Kidney epithelial cell (primary cell): ENCODE results near the gene CLECL1. TPM values are rescaled to one million over a fixed set of nuclear protein-coding genes. Genes with fewer than 3 reads are reported as not detected.
"Not testable (repeated sequence)": the region's sequence is repeated elsewhere in the genome, so short reads cannot be mapped to it uniquely, and the experiment has no call there.

Experiments used
- DNase-seq: peaks from one replicate; pipeline ENCODE4 v3.0.0-alpha.2; 2010; ENCODE audit warnings: low read depth
- H3K27me3 ChIP-seq: 2 replicates; pipeline ENCODE4 v1.6.0; 2011; ENCODE audit warnings: low read length; ENCODE audit not compliant: control insufficient read depth, insufficient read depth
- H3K36me3 ChIP-seq: 2 replicates; pipeline ENCODE4 v1.5.1; 2011; ENCODE audit warnings: low read length; ENCODE audit not compliant: control insufficient read depth, insufficient read depth
- H3K4me3 ChIP-seq: 2 replicates; pipeline ENCODE4 v1.5.1; 2011; ENCODE audit warnings: low read depth, mild to moderate bottlenecking, control low read depth, low read length
- total RNA-seq: library from RNA; depleted of rRNA; stranded (reverse); fragments of >200 nt; gene quantifications from 2 replicates; pipeline ENCODE4 v1.2.3, GENCODE V29; 2015
- TF ChIP-seq, protein P1 (sequence below): IDR thresholded peaks from 2 replicates; pipeline ENCODE4 v1.5.1; 2011; ENCODE audit warnings: mild to moderate bottlenecking, moderate library complexity, low read length, control low read depth, inconsistent platforms; ENCODE audit not compliant: insufficient read depth, poor library complexity, severe bottlenecking

The CLECL1 gene
- total RNA-seq, 1 donor from 2014 or later: not detected

DNA sequence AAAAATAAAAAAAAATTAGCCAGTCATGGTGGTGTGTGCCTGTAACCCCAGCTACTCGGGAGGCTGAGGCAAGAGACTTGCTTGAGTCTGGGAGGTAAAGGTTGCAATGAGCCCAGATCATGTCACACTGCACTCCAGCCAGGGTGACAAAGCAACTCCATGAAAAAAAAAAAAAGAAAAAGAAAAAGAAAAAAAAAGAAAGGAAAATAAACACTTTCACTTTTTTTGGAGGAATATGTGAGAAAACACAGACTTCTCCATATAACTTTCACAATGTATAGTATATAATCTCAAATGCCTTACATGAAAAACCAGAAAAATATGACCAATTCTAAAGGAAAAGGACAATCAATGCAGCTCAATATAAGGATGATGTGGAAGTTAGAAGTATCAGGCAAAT lies 8.9 kb downstream of the CLECL1 start:
- H3K27me3 ChIP-seq: no peaks in the 10 kb centered on the region
- TF ChIP-seq, protein P1, sequence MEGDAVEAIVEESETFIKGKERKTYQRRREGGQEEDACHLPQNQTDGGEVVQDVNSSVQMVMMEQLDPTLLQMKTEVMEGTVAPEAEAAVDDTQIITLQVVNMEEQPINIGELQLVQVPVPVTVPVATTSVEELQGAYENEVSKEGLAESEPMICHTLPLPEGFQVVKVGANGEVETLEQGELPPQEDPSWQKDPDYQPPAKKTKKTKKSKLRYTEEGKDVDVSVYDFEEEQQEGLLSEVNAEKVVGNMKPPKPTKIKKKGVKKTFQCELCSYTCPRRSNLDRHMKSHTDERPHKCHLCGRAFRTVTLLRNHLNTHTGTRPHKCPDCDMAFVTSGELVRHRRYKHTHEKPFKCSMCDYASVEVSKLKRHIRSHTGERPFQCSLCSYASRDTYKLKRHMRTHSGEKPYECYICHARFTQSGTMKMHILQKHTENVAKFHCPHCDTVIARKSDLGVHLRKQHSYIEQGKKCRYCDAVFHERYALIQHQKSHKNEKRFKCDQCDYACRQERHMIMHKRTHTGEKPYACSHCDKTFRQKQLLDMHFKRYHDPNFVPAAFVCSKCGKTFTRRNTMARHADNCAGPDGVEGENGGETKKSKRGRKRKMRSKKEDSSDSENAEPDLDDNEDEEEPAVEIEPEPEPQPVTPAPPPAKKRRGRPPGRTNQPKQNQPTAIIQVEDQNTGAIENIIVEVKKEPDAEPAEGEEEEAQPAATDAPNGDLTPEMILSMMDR: no peak
- DNase-seq: no peak
- H3K36me3 ChIP-seq: no peaks in the 10 kb centered on the region
- no peak overlapping the region for H3K4me3 ChIP-seq

DNA sequence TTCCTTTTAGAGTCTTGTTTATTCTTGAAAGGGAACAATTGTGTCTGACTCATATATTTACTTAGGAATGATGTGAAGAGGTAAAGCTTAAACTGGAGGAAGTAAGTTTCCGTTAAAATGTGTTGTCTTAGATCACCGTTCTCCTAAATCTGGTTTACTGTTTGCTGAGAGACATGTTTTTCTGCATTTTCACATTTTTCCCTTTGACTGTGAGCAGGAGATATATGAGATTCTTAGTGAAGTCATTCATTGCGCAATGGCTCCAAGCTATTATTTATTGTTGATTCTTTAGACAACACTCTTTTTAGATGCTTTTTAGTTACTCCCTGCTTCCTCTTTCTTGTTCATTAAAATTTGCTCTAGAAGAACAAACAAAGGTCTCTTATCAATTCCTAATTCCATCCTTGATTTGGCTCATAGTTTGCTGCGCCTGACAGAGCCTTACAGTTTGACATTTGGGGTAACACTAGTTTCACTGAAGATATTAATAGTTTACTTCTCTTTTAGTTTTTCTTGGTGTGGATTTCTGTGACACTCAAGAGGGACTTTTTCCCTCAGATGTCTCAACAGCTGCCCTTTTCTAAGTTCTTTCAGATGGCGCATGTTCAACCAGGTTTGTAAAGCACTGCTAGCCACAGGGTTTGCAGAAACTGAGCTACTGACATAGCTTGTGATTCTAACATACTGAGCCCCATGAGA lies 11.4 kb downstream of the CLECL1 start:
- TF ChIP-seq, protein P1: no peak
- no peak for DNase-seq
- no peak overlapping the region for H3K4me3 ChIP-seq

DNA sequence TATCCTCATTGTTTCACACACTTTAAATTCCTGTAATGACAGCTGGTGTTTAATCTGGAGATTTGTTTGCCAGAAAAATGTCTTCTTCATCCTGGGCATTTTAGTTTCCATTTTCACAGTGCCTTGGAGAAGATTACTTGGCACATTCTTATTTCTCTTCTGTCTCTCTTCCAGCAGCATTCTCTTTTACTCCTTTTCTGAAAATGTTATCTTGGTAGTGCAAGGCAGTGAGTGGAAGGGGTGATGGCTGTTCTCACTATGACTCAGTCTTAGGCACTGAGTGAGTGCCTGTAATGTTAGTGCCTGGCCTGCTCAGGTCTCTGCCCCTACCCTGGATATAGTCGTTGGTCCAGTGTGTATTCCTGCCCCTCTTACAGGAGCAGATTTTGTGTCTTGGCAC lies 13.1 kb downstream of the CLECL1 start:
- Histone ChIP-seq H3K27me3 (no peaks in the 10 kb centered on the region), H3K4me3 (no peak overlapping the region), H3K36me3 (no peaks in the 10 kb centered on the region)
- no peak for DNase-seq
- TF ChIP-seq, protein P1: no peak

More for the DNA sequence above, 11.4 kb downstream of the CLECL1 start:
- H3K27me3 ChIP-seq: no peaks in the 10 kb centered on the region
- H3K36me3 ChIP-seq: no peaks in the 10 kb centered on the region

DNA sequence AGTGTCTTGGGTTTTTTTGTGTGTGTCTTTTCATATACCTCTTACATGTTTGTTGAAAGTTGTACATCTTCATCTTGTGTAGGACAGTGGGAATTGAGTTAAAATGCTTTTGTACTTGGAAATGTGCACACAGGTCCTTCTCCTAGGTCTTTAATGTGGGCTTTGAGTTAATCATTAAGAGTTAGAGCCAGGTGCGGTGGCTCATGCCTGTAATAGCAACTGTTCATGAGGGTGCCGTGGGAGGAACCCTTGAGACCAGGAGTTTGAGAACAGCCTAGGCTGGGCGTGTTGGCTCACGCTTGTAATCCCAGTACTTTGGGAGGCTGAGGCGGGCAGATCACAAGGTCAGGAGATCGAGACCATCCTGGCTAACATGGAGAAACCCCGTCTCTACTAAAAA lies 13.9 kb downstream of the CLECL1 start:
- no peak for DNase-seq
- Histone ChIP-seq H3K27me3 (no peaks in the 10 kb centered on the region), H3K36me3 (no peaks in the 10 kb centered on the region), H3K4me3 (no peak overlapping the region)
- TF ChIP-seq, protein P1: no peak

DNA sequence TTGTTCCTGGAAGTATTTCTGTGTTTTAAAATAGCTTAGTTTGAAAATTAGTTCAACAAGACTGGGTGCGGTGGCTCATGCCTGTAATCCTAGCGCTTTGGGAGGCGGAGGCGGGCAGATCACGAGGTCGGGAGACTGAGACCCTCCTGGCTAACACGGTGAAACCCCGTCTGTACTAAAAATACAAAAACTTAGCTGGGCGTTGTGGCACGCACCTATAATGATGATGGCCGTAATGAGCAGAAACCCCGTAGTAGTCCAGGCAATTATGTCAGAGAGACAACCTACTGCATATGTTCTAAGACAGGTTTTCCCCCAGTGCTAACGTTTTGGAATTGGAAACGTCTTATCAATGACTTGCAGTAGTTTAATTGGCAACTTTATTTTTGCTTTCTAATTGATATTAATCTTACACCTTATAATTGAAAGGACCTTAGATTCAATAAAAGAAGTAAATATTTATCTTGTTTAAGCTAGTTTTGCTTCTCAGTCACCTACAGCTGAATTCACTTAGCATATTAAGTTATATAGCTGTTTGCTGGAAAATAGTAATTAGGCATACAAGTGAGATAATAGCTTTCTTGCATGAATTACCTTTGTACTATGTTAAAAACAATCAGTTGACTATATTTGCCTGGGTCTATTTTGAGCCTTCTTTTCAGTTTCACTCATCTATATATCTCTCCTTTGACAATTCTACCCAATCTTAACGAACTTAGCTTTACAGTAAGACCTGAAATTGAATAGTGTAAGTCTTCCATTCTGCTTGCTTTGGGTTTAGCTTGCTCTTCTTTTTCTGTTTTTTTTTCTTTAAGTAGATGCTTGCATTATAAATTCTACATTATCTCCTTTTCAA lies 15.6 kb downstream of the CLECL1 start:
- TF ChIP-seq, protein P1: no peak
- H3K4me3 ChIP-seq: no peak overlapping the region
- H3K27me3 ChIP-seq: no peaks in the 10 kb centered on the region
- no peaks in the 10 kb centered on the region for H3K36me3 ChIP-seq
- no peak for DNase-seq

DNA sequence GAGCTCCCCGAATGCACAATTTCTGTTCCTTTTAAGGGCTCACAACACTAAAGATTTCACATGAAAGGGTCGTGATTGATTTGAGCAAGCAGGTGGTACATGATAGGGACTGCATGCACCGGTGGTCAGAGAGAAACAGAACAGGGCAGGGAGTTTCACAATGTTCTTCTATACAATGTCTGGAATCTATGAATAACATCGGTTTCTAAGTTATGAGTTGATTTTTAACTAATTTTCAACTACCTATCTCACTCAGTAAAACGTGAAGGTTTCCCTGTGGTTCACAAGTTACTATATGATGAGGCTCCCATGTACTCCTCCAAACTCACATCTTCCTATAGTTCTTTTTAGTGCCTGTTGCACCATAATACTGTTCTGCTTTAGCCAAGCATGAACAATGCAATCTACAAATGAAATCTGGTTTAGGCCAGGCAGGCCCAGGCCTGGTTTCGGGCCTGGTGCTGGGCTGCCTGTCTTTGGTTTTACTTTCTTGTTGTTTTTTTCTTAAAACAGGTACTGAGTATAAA lies 19.8 kb downstream of the CLECL1 start:
- H3K27me3 ChIP-seq, H3K36me3 ChIP-seq, H3K4me3 ChIP-seq, DNase-seq: not testable (repeated sequence)
